Suprapubic skin (tissue), 4 donors: ENCODE results near the gene CASQ1. TPM values are rescaled to one million over a fixed set of nuclear protein-coding genes. Genes with fewer than 3 reads are reported as not detected.

Experiments used
- DNase-seq, 2 donors: peaks; one replicate each; pipeline ENCODE4 v3.0.0-alpha.2; 2019; ENCODE audit warnings: low spot score in 2 of 2
- H3K27ac ChIP-seq: fragments of 200-600 bp; sonication (generic); one replicate; pipeline ENCODE4 v1.5.1; 2019
- H3K27me3 ChIP-seq: fragments of 200-600 bp; sonication (generic); one replicate; pipeline ENCODE4 v1.5.1; 2019
- H3K36me3 ChIP-seq: fragments of 200-600 bp; sonication (generic); one replicate; pipeline ENCODE4 v1.5.1; 2019
- H3K4me1 ChIP-seq: fragments of 200-600 bp; sonication (generic); one replicate; pipeline ENCODE4 v1.5.1; 2019
- H3K4me3 ChIP-seq: fragments of 200-600 bp; sonication (generic); one replicate; pipeline ENCODE4 v1.5.1; 2019; ENCODE audit warnings: mild to moderate bottlenecking
- H3K9me3 ChIP-seq: fragments of 200-600 bp; sonication (generic); one replicate; pipeline ENCODE4 v1.5.1; 2019
- CTCF ChIP-seq, 2 donors: fragments of 200-600 bp in 1 of 2; fragments of 450-650 bp in 1 of 2; sonication (generic) in 1 of 2; IDR thresholded peaks; one replicate each; pipeline ENCODE4 v1.5.1; 2016 to 2019; ENCODE audit warnings: antibody characterized with exemption in 2 of 2, mild to moderate bottlenecking in 1 of 2, moderate library complexity in 1 of 2
- EP300 ChIP-seq: sonication (generic); formaldehyde crosslinking; IDR thresholded peaks from one replicate; pipeline ENCODE4 v1.6.1; 2017; ENCODE audit warnings: antibody characterized with exemption
- POLR2A ChIP-seq, 2 donors: fragments of 450-650 bp; IDR thresholded peaks; one replicate each; pipeline ENCODE4 v1.6.1; 2017; ENCODE audit warnings: antibody characterized with exemption in 2 of 2, mild to moderate bottlenecking in 2 of 2, moderate library complexity in 2 of 2
- POLR2AphosphoS5 ChIP-seq, 3 donors: sonication (generic); formaldehyde crosslinking; IDR thresholded peaks; one replicate each; pipeline ENCODE4 v1.6.1; 2017; ENCODE audit warnings: antibody characterized with exemption in 3 of 3
- WGBS: methylation state at CpG from one replicate; pipeline ENCODE4 v1.1.5; 2018; 5-methylcytosine and 5-hydroxymethylcytosine counted together
- total RNA-seq, 4 donors: library from RNA; depleted of rRNA; stranded (reverse); fragments of >200 nt; gene quantifications; one replicate each; pipeline ENCODE4 v1.1.0, GENCODE V29; 2016

The CASQ1 gene
- total RNA-seq, 4 donors from 2014 or later, result not detected

GRCh38 chr1:160186246-160186645 lies 4.1 kb upstream of the CASQ1 start:
- Histone ChIP-seq H3K4me3 (no peak overlapping the region), H3K9me3 (no peaks in the 10 kb centered on the region), H3K36me3 (no peaks in the 10 kb centered on the region), H3K27me3 (no peaks in the 10 kb centered on the region), H3K27ac (no peak overlapping the region), H3K4me1 (peaks cover 8% of the 10 kb centered on the region)
- WGBS, result 89% methylated on average over 7 of the region's 7 CpGs
- DNase-seq, result no peak
- TF ChIP-seq POLR2A (IDR thresholded peaks at IDR 0.05) (no peak), POLR2AphosphoS5 (IDR thresholded peaks at IDR 0.05) (no peak), CTCF (IDR thresholded peaks at IDR 0.05) (no peak), EP300 (no peak)

- Histone ChIP-seq H3K4me1 (peaks cover 8% of the 10 kb centered on the region), H3K4me3 (no peak overlapping the region), H3K27me3 (no peaks in the 10 kb centered on the region), H3K36me3 (no peaks in the 10 kb centered on the region), H3K27ac (no peak overlapping the region), H3K9me3 (no peaks in the 10 kb centered on the region)
- DNase-seq, result no peak
- WGBS, result 75% methylated on average over 2 of the region's 2 CpGs
- TF ChIP-seq CTCF (IDR thresholded peaks at IDR 0.05) (no peak), POLR2A (IDR thresholded peaks at IDR 0.05) (no peak), POLR2AphosphoS5 (IDR thresholded peaks at IDR 0.05) (no peak), EP300 (no peak)
Observed at GRCh38 chr1:160186729-160187128, 3.6 kb upstream of the CASQ1 start.

- Histone ChIP-seq H3K4me3 (no peak overlapping the region), H3K36me3 (no peaks in the 10 kb centered on the region), H3K9me3 (no peaks in the 10 kb centered on the region), H3K27ac (no peak overlapping the region), H3K4me1 (peaks cover 8% of the 10 kb centered on the region), H3K27me3 (no peaks in the 10 kb centered on the region)
- DNase-seq, result no peak
- TF ChIP-seq CTCF (IDR thresholded peaks at IDR 0.05), result no peak
- TF ChIP-seq EP300, result no peak
- no peak for TF ChIP-seq POLR2A (IDR thresholded peaks at IDR 0.05)
- TF ChIP-seq POLR2AphosphoS5 (IDR thresholded peaks at IDR 0.05), result no peak
- WGBS, result 83% methylated on average over 7 of the region's 7 CpGs
Observed at GRCh38 chr1:160187407-160187806, 3.0 kb upstream of the CASQ1 start.

GRCh38 chr1:160188341-160188740 lies 2.0 kb upstream of the CASQ1 start:
- WGBS, result 86% methylated on average over 7 of the region's 7 CpGs
- no peak for DNase-seq
- Histone ChIP-seq H3K4me3 (no peak overlapping the region), H3K9me3 (no peaks in the 10 kb centered on the region), H3K36me3 (no peaks in the 10 kb centered on the region), H3K4me1 (peaks cover 16% of the 10 kb centered on the region), H3K27me3 (no peaks in the 10 kb centered on the region), H3K27ac (no peak overlapping the region)
- TF ChIP-seq POLR2A (IDR thresholded peaks at IDR 0.05) (no peak), EP300 (no peak), CTCF (IDR thresholded peaks at IDR 0.05) (no peak), POLR2AphosphoS5 (IDR thresholded peaks at IDR 0.05) (no peak)

GRCh38 chr1:160191756-160192155 lies 1.4 kb downstream of the CASQ1 start:
- WGBS, result 91% methylated on average over 3 of the region's 3 CpGs
- DNase-seq, result no peak
- no peak overlapping the region for H3K4me3 ChIP-seq
- peaks cover 18% of the 10 kb centered on the region for H3K4me1 ChIP-seq
- TF ChIP-seq POLR2AphosphoS5 (IDR thresholded peaks at IDR 0.05) (no peak), EP300 (no peak), CTCF (IDR thresholded peaks at IDR 0.05) (no peak), POLR2A (IDR thresholded peaks at IDR 0.05) (no peak)
- no peak overlapping the region for H3K27ac ChIP-seq
- no peaks in the 10 kb centered on the region for H3K9me3 ChIP-seq
- no peaks in the 10 kb centered on the region for H3K27me3 ChIP-seq
- H3K36me3 ChIP-seq, result no peaks in the 10 kb centered on the region
